ENCODE data around the gene KEAP1.

Gene KEAP1

DNA sequence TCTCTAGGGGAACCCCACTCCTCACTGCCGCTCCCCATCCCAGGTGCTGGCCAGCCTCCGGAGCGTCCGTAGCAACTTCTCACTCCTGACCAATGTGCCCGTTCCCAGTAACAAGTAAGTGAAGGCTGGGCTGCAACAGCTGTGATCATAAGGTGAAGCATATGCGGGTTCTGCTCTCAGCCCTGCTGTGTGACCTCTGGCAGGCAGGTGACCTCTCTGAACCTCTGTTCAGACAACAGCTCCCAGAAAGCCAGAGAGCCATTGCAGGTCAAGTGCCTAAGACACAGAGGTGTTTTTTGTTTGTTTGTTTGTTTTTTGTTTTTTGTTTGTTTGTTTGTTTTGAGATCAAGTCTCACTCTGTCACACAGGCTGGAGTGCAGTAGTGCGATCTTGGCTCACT, 54.1 kb downstream of the KEAP1 start:
- TF ChIP-seq, protein P1, sequence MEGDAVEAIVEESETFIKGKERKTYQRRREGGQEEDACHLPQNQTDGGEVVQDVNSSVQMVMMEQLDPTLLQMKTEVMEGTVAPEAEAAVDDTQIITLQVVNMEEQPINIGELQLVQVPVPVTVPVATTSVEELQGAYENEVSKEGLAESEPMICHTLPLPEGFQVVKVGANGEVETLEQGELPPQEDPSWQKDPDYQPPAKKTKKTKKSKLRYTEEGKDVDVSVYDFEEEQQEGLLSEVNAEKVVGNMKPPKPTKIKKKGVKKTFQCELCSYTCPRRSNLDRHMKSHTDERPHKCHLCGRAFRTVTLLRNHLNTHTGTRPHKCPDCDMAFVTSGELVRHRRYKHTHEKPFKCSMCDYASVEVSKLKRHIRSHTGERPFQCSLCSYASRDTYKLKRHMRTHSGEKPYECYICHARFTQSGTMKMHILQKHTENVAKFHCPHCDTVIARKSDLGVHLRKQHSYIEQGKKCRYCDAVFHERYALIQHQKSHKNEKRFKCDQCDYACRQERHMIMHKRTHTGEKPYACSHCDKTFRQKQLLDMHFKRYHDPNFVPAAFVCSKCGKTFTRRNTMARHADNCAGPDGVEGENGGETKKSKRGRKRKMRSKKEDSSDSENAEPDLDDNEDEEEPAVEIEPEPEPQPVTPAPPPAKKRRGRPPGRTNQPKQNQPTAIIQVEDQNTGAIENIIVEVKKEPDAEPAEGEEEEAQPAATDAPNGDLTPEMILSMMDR (IDR thresholded peaks at IDR 0.05) = no peak
- H3K27me3 ChIP-seq (ENCODE audit: control insufficient read depth, insufficient read depth, low read length) = no peaks in the 10 kb centered on the region
- H3K27ac ChIP-seq = no peak overlapping the region
- peaks cover 16% of the 10 kb centered on the region for H3K79me2 ChIP-seq
- H3K36me3 ChIP-seq (ENCODE audit: control insufficient read depth, insufficient read depth, low read length) = no peaks in the 10 kb centered on the region
- H3K9me3 ChIP-seq (ENCODE audit: control insufficient read depth, low read length) = no peaks in the 10 kb centered on the region
- no peak overlapping the region for H2AFZ ChIP-seq
- no peaks in the 10 kb centered on the region for H3K4me1 ChIP-seq
- no peak overlapping the region for H3K9ac ChIP-seq
- H3K4me2 ChIP-seq (ENCODE audit: low read length) = no peak overlapping the region
- no peak overlapping the region for H3K4me3 ChIP-seq (ENCODE audit: low read depth, low read length)

DNA sequence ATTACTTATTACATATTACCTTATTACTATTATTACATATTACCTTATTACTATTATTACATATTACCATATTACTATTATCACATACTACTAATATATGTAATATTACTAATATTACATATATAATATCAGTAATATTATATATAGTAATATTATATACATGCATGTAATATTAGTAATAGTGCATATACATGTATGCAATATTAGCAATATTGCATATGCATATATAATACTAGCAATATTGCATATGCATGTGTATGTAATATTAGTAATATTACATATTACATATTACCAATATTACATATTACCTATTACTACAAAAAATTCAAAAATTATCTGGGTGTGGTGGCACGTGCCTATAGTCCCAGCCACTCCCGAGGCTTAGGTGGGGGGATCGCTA, 60.5 kb downstream of the KEAP1 start:
- Histone ChIP-seq H3K36me3 (ENCODE audit: control insufficient read depth, insufficient read depth, low read length) (no peaks in the 10 kb centered on the region), H3K79me2 (peaks cover 46% of the 10 kb centered on the region), H3K4me2 (ENCODE audit: low read length) (no peak overlapping the region), H3K4me1 (no peaks in the 10 kb centered on the region), H2AFZ (no peak overlapping the region), H3K4me3 (ENCODE audit: low read depth, low read length) (no peak overlapping the region), H3K27ac (no peak overlapping the region), H3K9ac (no peak overlapping the region), H3K9me3 (ENCODE audit: control insufficient read depth, low read length) (no peaks in the 10 kb centered on the region), H3K27me3 (ENCODE audit: control insufficient read depth, insufficient read depth, low read length) (no peaks in the 10 kb centered on the region)
- TF ChIP-seq, protein P1 (IDR thresholded peaks at IDR 0.05) = no peak

DNA sequence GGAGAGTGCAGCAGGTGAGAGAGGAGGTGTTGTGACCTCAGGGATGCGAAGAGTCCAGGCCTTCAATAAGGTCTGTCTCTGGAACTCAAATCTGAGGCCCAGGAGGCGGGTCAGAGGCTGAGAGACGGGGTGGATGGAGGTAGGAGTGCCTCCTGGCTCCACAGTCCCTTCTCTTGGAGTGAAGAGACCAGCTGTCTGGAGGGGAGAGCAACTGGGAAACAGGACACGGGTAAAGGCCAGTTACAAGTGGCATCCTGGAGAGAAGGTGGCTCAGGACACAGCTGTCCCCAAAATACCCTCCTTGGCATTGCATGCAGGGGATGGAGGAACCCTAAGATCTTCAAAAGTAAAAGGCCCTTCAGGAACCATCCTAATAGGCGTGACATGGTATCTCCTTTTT, 63.6 kb downstream of the KEAP1 start:
- H3K79me2 ChIP-seq = peaks cover 60% of the 10 kb centered on the region
- TF ChIP-seq, protein P1 (IDR thresholded peaks at IDR 0.05) = no peak
- no peak overlapping the region for H3K27ac ChIP-seq
- H2AFZ ChIP-seq = no peak overlapping the region
- no peaks in the 10 kb centered on the region for H3K36me3 ChIP-seq (ENCODE audit: control insufficient read depth, insufficient read depth, low read length)
- no peak overlapping the region for H3K4me3 ChIP-seq (ENCODE audit: low read depth, low read length)
- no peaks in the 10 kb centered on the region for H3K27me3 ChIP-seq (ENCODE audit: control insufficient read depth, insufficient read depth, low read length)
- H3K4me1 ChIP-seq = no peaks in the 10 kb centered on the region
- no peak overlapping the region for H3K4me2 ChIP-seq (ENCODE audit: low read length)
- H3K9ac ChIP-seq = no peak overlapping the region
- no peaks in the 10 kb centered on the region for H3K9me3 ChIP-seq (ENCODE audit: control insufficient read depth, low read length)

Data from parathyroid adenoma (tissue), 2 donors.